CD4-positive, alpha-beta T cell treated with Interleukin-12 subunit alpha and Interleukin-12 subunit beta, for 1 hour (primary cell): ENCODE data around the gene IP6K3.

Experiments
- DNase-seq: peaks from one replicate; pipeline ENCODE4 v3.0.0-alpha.2; 2020

The IP6K3 gene

GRCh38 chr6:33738879-33739278 is 7.8 kb downstream of the IP6K3 start:
- DNase-seq, result no peak

GRCh38 chr6:33738153-33738552 is 8.6 kb downstream of the IP6K3 start:
- DNase-seq, result no peak

GRCh38 chr6:33737267-33738026 is 9.3 kb downstream of the IP6K3 start:
- DNase-seq, result no peak

GRCh38 chr6:33735216-33735615 is 11.5 kb downstream of the IP6K3 start:
- no peak for DNase-seq

GRCh38 chr6:33733709-33734007 is 13.0 kb downstream of the IP6K3 start:
- DNase-seq, result no peak

GRCh38 chr6:33732817-33733708 is 13.6 kb downstream of the IP6K3 start:
- DNase-seq, result no peak

- no peak for DNase-seq
Observed at GRCh38 chr6:33732385-33732784, 14.3 kb downstream of the IP6K3 start.

GRCh38 chr6:33731751-33732282 is 14.9 kb downstream of the IP6K3 start:
- DNase-seq, result no peak

GRCh38 chr6:33731035-33731434 is 15.7 kb downstream of the IP6K3 start:
- DNase-seq, result no peak

GRCh38 chr6:33730611-33731010 is 16.1 kb downstream of the IP6K3 start:
- no peak for DNase-seq

- no peak for DNase-seq
Observed at GRCh38 chr6:33729059-33729458, 17.6 kb downstream of the IP6K3 start.

- no peak for DNase-seq
Observed at GRCh38 chr6:33728438-33728837, 18.3 kb downstream of the IP6K3 start.

- no peak for DNase-seq
Observed at GRCh38 chr6:33727932-33728331, 18.8 kb downstream of the IP6K3 start.

GRCh38 chr6:33727126-33727525 is 19.6 kb downstream of the IP6K3 start:
- no peak for DNase-seq

GRCh38 chr6:33726696-33727095 is 20.0 kb downstream of the IP6K3 start:
- no peak for DNase-seq

GRCh38 chr6:33725891-33726673 is 20.6 kb downstream of the IP6K3 start:
- no peak for DNase-seq

GRCh38 chr6:33725222-33725621 is 21.5 kb downstream of the IP6K3 start:
- DNase-seq, result no peak

- DNase-seq, result no peak
Observed at GRCh38 chr6:33724102-33725023, 22.3 kb downstream of the IP6K3 start.

- DNase-seq, result no peak
Observed at GRCh38 chr6:33723371-33724085, 23.2 kb downstream of the IP6K3 start.

GRCh38 chr6:33722103-33722623 is 24.5 kb downstream of the IP6K3 start:
- DNase-seq, result no peak

- no peak for DNase-seq
Observed at GRCh38 chr6:33721508-33721907, 25.2 kb downstream of the IP6K3 start.
